HuH-7 (cell line): ENCODE measurements around the gene JSRP1.

Experiments used
- DNase-seq: peaks from one replicate; pipeline ENCODE4 v3.0.0; 2011; ENCODE audit warnings: low spot score

The JSRP1 gene

GRCh38 chr19:2232286-2233151, 23.7 kb downstream of the JSRP1 start:
- no peak for DNase-seq

- DNase-seq = peak; percentile 53
Measured at GRCh38 chr19:2231621-2232221, 24.5 kb downstream of the JSRP1 start.

DNA sequence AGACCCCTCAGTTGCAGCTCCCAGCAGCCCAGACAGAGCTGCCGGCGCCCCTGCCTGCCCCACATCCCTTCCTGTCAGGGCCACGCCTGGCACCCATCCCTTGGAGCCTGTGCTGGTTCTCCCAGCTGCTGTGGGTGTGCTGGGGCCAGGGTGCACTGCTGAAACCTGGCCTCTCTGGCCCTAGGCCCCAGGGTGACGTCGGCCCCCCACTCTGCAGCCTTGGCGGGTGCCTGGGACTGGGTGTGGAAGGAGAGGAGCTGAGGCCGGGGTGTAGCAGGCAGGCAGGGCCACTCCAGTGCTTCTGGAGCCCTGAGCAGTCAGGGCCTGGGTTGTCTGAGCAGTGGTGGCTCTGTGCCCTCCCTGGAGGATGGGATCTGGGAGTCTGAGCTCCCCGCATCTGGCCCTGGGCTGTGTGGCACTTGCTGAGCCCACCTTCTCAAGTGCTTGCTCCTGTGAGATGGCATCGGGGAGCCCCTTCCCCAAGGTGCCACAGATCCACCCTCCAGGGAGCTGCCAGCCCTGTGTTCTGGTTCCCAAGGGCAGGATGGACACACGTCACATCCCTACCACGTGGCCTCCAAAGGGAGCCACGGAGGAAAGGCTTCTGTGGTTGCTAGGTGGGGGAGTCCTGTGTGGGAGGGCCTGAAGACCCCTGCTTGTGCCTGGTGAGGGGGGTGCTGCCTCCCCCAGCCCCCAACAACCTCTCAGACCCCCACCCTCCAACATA, 25.2 kb downstream of the JSRP1 start:
- no peak for DNase-seq

GRCh38 chr19:2230033-2230531, 26.1 kb downstream of the JSRP1 start:
- DNase-seq = no peak

DNA sequence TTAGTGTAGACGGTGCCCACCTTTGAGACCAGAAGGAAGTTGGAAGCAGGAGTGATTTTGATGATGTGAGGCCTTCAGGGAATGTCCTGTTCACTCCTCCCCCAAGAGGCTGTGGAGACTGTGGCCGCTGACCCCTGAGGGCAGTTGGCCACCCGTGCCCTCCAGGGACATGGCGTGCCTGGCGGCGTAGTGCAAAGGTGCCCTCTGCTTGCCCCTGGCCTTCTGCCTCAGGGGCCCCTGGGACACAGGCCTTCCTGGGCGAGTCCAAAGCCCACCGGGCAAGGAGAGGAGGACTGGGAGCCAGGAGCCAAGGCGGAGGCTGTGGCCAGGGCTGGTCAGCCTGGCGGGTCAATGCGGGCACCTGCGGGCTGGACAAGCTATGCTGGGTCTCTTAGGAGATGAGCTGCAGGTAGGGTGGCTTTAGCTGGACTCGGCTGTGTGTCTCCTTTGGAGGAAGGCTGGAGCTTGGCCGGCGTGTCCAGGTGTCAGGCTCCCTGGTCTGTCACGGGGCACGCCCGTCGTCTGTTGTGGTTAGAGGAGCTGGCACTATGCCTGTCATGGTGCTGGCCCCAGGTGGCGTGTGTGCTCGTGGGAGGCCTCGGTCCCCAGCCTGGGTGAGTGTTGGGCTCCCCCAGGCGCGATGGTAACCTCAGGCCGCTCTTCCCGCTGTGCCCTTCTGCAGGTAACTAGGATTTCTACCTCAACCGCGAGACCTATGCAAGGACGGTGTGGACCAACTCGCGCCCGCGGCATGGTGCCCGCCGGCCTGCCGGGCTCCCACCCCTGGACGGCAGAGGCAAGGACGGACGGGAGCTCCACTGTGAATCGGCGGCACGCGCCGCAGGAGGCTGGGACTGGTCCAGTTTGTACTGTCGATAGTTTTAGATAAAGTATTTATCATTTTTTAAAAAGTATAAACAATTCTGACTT, 26.8 kb downstream of the JSRP1 start:
- no peak for DNase-seq

DNA sequence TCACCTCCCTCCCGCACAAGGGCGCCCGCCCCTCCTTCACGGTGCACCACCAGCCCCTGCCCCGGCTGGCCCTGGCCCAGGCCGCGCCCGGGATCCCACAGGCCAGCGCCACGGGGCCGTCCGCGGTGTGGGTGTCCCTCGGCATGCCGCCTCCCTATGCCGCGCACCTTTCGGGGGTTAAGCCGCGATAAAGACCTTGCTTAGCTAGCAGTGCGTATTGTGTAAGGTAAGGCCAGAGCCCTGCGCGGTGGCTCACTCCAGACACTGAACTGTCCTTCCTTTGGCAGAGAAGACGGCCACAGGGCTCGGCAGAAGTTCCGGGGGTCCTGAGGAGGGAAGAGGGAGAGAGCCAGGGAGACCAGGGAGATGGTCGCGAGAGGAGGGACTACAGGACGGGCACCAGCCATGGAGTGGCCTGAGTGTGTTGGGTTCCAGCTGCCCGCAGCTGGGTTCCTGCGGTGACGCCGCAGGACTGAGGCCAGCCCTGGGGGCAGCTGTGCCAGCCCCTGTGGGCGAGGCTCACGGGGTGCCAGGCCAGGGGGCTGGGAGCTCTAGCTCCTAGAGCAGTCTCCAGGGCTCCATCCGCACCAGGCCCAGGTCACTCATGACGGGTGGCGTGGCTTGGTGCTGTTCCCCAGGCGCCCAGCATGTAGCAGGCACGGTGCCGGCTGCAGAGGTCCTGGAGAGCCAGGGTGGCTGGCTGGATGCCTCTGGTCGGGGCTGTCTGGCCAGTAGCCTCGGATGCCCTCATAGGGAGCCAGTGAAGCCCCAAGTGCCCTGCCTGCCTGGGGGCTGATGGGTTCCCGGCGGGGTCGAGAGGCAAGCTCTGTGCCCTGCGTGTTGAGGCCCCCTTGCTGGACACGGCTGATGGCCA, 27.8 kb downstream of the JSRP1 start:
- no peak for DNase-seq

GRCh38 chr19:2227415-2228156, 28.6 kb downstream of the JSRP1 start:
- DNase-seq = no peak

- DNase-seq = no peak
Measured at GRCh38 chr19:2226840-2227360, 29.3 kb downstream of the JSRP1 start.

- DNase-seq = no peak
Measured at GRCh38 chr19:2226051-2226839, 30.0 kb downstream of the JSRP1 start.

- no peak for DNase-seq
Measured at GRCh38 chr19:2225415-2226050, 30.7 kb downstream of the JSRP1 start.

- DNase-seq = no peak
Measured at GRCh38 chr19:2224754-2225349, 31.4 kb downstream of the JSRP1 start.

DNA sequence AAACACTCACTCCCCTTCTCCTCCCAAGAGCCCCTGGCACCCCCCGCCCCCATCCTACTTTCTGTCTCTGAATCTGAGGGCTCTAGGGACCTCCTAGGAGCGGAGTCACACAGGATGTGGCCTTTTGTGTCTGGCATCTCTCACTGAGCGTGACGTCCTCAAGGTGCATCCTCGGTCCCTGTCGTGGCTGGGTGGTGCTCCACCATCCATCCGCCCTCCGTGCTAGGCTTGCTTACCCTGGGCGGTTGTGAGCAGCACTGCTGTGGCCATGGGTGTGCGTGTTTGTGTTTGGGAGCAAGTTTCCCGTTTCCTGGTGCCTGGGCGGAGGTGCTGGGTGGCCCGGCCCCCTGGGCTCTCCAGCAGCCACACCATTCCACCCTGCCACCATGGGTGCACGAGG, 32.3 kb downstream of the JSRP1 start:
- no peak for DNase-seq

- DNase-seq = no peak
Measured at GRCh38 chr19:2223391-2223790, 32.8 kb downstream of the JSRP1 start.

DNA sequence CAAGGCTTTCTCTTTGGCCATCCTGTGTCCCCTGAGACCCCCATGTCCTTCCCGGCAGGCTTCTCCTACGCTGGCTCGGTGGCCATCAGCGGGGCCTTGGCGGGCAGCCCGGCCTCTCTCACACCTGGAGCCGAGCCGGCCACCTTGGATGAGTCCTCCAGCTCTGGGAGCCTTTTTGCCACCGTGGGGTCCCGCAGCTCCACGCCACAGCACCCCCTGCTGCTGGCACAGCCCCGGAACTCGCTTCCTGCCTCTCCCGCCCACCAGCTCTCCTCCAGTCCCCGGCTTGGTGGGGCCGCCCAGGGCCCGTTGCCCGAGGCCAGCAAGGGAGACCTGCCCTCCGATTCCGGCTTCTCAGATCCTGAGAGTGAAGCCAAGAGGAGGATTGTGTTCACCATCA, 34.3 kb downstream of the JSRP1 start:
- no peak for DNase-seq

DNA sequence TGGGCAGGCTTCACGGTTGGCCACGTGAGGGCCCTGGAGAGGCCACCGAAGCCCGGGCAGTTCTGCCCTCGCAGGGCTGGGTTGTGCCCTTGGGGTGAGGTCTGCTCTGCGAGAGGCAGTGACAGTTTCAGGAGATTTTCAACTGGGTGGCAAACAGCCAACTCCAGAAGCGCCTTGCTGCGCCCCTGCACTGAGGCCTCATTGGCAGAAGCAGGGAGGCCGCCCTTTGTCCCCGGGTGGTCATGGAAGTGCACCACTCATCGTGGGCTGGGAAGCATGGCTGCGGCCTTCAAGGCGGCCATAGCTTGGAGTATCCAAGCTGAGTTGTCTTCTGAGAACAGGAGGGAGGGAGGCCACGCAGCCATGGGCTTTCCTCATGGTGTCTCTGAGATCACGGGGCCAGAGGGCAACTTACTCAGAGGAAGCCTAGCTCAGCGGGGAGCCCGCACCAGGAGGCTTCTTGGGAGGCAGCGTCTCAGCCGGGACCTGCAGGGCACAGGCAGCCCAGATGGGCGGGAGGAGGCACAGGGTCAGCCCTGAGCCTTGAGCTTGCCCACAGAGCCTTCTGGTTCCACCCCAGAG, 34.9 kb downstream of the JSRP1 start:
- DNase-seq = no peak

DNA sequence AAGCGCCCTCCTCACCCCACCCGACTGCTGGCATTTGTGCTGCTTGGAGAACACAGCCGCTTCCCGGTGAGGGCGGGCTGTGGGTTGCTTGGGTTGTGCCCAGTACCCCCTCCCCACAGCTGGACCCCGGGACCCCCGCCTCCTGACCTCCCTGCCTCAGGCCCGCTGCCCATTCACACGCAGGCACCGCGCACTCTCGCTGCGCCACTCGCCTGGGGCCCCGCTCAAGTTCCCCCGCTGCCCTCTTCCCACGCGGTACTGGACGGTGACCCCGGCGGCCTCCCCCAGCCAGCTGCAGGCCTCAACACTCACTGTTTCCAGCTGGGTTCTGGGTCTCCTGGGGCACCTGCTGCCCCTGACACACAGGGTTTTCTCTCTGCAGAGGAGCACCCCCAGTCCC, 36.5 kb downstream of the JSRP1 start:
- no peak for DNase-seq

DNA sequence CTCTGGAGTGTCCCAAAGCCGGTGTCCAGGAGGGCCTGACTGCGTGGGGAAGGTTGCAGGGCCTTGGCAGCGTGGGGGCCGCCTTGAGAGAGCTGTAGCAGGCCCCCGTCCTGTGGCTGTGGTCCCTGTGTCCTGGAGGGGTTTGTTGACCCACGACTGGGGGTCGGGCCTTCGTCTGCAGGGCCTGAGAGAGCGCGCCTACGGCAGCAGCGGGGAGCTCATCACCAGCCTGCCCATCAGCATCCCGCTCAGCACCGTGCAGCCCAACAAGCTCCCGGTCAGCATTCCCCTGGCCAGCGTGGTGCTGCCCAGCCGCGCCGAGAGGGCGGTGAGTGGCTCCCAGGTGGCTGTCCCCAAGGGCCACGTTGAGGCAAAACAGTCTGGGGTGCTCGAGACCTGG, 38.6 kb downstream of the JSRP1 start:
- no peak for DNase-seq
